Measurements from ENCODE around the gene RNF128.
"Not testable (repeated sequence)": the region's sequence is repeated elsewhere in the genome, so short reads cannot be mapped to it uniquely, and the experiment has no call there.

The RNF128 gene

GRCh38 chrX:106748377-106748776 is 21.9 kb downstream of the RNF128 start:
- DNase-seq (ENCODE audit: low spot score): no peak

GRCh38 chrX:106751407-106751806 is 24.9 kb downstream of the RNF128 start:
- DNase-seq (ENCODE audit: low spot score): no peak

- DNase-seq (ENCODE audit: low spot score): no peak
Measured at GRCh38 chrX:106752101-106752678, 25.7 kb downstream of the RNF128 start.

- not testable (repeated sequence) for DNase-seq (ENCODE audit: low spot score)
Measured at GRCh38 chrX:106769288-106769687, 42.8 kb downstream of the RNF128 start.

GRCh38 chrX:106774981-106775380 is 48.5 kb downstream of the RNF128 start:
- no peak for DNase-seq (ENCODE audit: low spot score)

GRCh38 chrX:106780264-106780663 is 53.8 kb downstream of the RNF128 start:
- DNase-seq (ENCODE audit: low spot score): no peak

GRCh38 chrX:106780664-106781377 is 54.3 kb downstream of the RNF128 start:
- no peak for DNase-seq (ENCODE audit: low spot score)

GRCh38 chrX:106783716-106784115 is 57.2 kb downstream of the RNF128 start:
- no peak for DNase-seq (ENCODE audit: low spot score)

GRCh38 chrX:106791495-106791894 is 65.0 kb downstream of the RNF128 start:
- no peak for DNase-seq (ENCODE audit: low spot score)

- DNase-seq (ENCODE audit: low spot score): no peak
Measured at GRCh38 chrX:106802063-106802387, 75.5 kb downstream of the RNF128 start.

GRCh38 chrX:106802388-106803275 is 76.1 kb downstream of the RNF128 start, which contains the start of gene TBC1D8B:
Gene TBC1D8B, plus strand, starts transcription at chrX:106802673. Its CDS starts 181 bp downstream, at chrX:106802854.
- DNase-seq (ENCODE audit: low spot score): peak; percentile 21

GRCh38 chrX:106811131-106811910 is 84.8 kb downstream of the RNF128 start:
- DNase-seq (ENCODE audit: low spot score): no peak

GRCh38 chrX:106812930-106813329 is 86.4 kb downstream of the RNF128 start:
- DNase-seq (ENCODE audit: low spot score): not testable (repeated sequence)

GRCh38 chrX:106814093-106814492 is 87.6 kb downstream of the RNF128 start:
- DNase-seq (ENCODE audit: low spot score): not testable (repeated sequence)

All from SK-N-DZ (cell line).